A673 (cell line): ENCODE data around the gene RBM20. TPM values are rescaled to one million over a fixed set of nuclear protein-coding genes. Genes with fewer than 3 reads are reported as not detected.
A peak's percentile ranks its signal among the peaks of the same experiment; 100 is the strongest.

ENCODE experiments used
- BruUV-seq: library from RNA; stranded (reverse); fragments of 400-500 nt; replicated peaks from 2 replicates; lab custom pipeline; 2021; lab: Mats Ljungman, UMichigan
- CTCF ChIA-PET: fragments of 300-600 bp; sonication (Branson Sonifier 250); formaldehyde crosslinking; loops from one replicate; lab custom pipeline; 2022; ENCODE audit warnings: antibody characterized with exemption; lab: Charles Lee
- POLR2A ChIA-PET: fragments of 300-600 bp; sonication (Branson Sonifier 250); formaldehyde crosslinking; loops from one replicate; lab custom pipeline; 2022; ENCODE audit warnings: antibody characterized with exemption; ENCODE audit not compliant: low non-redundant PET; lab: Charles Lee
- DNase-seq: peaks from one replicate; pipeline ENCODE4 v3.0.0-alpha.2; 2015; ENCODE audit warnings: low spot score
- H3K27ac ChIP-seq: fragments of 200-600 bp; sonication (generic); 2 replicates; pipeline ENCODE4 v1.5.1; 2016; ENCODE audit warnings: mixed run types, low read depth, mild to moderate bottlenecking, mixed read lengths, antibody characterized with exemption, low read length; ENCODE audit not compliant: poor library complexity, severe bottlenecking
- H3K27me3 ChIP-seq: fragments of 200-600 bp; sonication (generic); replicated peaks from 2 replicates; pipeline ENCODE4 v1.6.1; 2017; ENCODE audit warnings: mixed run types, low read depth, mild to moderate bottlenecking, mixed read lengths, antibody characterized with exemption, low read length; ENCODE audit not compliant: insufficient read depth, poor library complexity
- H3K36me3 ChIP-seq: fragments of 200-600 bp; sonication (generic); 2 replicates; pipeline ENCODE4 v1.6.1; 2016; ENCODE audit warnings: mixed run types, mild to moderate bottlenecking, mixed read lengths, antibody characterized with exemption, low read length; ENCODE audit not compliant: insufficient read depth, poor library complexity, severe bottlenecking
- H3K4me1 ChIP-seq: fragments of 200-600 bp; sonication (generic); 2 replicates; pipeline ENCODE4 v1.6.1; 2017; ENCODE audit warnings: mixed run types, mild to moderate bottlenecking, mixed read lengths, antibody characterized with exemption, low read length; ENCODE audit not compliant: insufficient read depth, poor library complexity, severe bottlenecking
- H3K4me3 ChIP-seq: fragments of 200-600 bp; sonication (generic); 2 replicates; pipeline ENCODE4 v1.5.1; 2016; ENCODE audit warnings: low read depth, mixed run types, mild to moderate bottlenecking, mixed read lengths, low read length; ENCODE audit not compliant: poor library complexity, severe bottlenecking
- H3K9me3 ChIP-seq: fragments of 200-600 bp; sonication (generic); 2 replicates; pipeline ENCODE4 v1.6.1; 2016; ENCODE audit warnings: mixed run types, low read depth, mild to moderate bottlenecking, mixed read lengths, antibody characterized with exemption, low read length; ENCODE audit not compliant: poor library complexity, severe bottlenecking
- CTCF ChIP-seq: fragments of 300-800, 200-600 bp; sonication (generic); conservative IDR thresholded peaks from 2 replicates; pipeline ENCODE4 v1.5.1; 2017; ENCODE audit warnings: low read depth, mild to moderate bottlenecking, antibody characterized with exemption, low read length, moderate library complexity, mixed read lengths
- EZH2 ChIP-seq: fragments of 200-600 bp; sonication (generic); IDR thresholded peaks from 2 replicates; pipeline ENCODE4 v1.6.1; 2017; ENCODE audit warnings: borderline replicate concordance, low read depth, mild to moderate bottlenecking, mixed read lengths, antibody characterized with exemption, low read length; ENCODE audit not compliant: poor library complexity, severe bottlenecking
- intact Hi-C: fragments of 100-400 bp; cut with micrococcal nuclease; formaldehyde crosslinking; loops from one replicate; pipeline ENCODE4 v1.10.0; 2022; ENCODE audit not compliant: unreplicated experiment
- total RNA-seq: library from RNA; stranded (reverse); gene quantifications from 2 replicates; pipeline ENCODE4 v1.2.3, GENCODE V29; 2021

Gene RBM20
- total RNA-seq, 1 experiment from 2014 or later, result 1.3 TPM

- ChIA-PET POLR2A (interaction anchor here (0.6 kb wide), 1 partner anchor 14 kb away, joined by 3 read pairs; no protein-coding TSS in a partner anchor), CTCF (no interaction called here)
- intact Hi-C loops, result no loop called here
- Histone ChIP-seq H3K4me3 (no peak overlapping the region), H3K4me1 (peaks cover 16% of the 10 kb centered on the region), H3K9me3 (no peaks in the 10 kb centered on the region), H3K36me3 (no peaks in the 10 kb centered on the region), H3K27me3 (no peaks in the 10 kb centered on the region), H3K27ac (no peak overlapping the region)
- BruUV-seq, result no TSS peak
- DNase-seq, result no peak
- TF ChIP-seq EZH2, result no peak
- no peak for TF ChIP-seq CTCF
Observed at GRCh38 chr10:110867807-110868465, 223.8 kb downstream of the RBM20 start.

GRCh38 chr10:110868981-110869380 lies 224.8 kb downstream of the RBM20 start:
- CTCF ChIA-PET, result no interaction called here
- DNase-seq, result no peak
- BruUV-seq, result no TSS peak
- TF ChIP-seq EZH2 (no peak), CTCF (no peak)
- POLR2A ChIA-PET, result no interaction called here
- intact Hi-C loops, result no loop called here
- Histone ChIP-seq H3K4me3 (no peak overlapping the region), H3K27me3 (no peaks in the 10 kb centered on the region), H3K4me1 (peaks cover 18% of the 10 kb centered on the region), H3K27ac (no peak overlapping the region), H3K36me3 (no peaks in the 10 kb centered on the region), H3K9me3 (no peaks in the 10 kb centered on the region)

- Histone ChIP-seq H3K27me3 (no peaks in the 10 kb centered on the region), H3K4me1 (peaks cover 6% of the 10 kb centered on the region), H3K9me3 (no peaks in the 10 kb centered on the region), H3K36me3 (no peaks in the 10 kb centered on the region), H3K27ac (peak overlapping the region; percentile 57), H3K4me3 (peak overlapping the region; percentile 87)
- no TSS peak for BruUV-seq
- ChIA-PET CTCF (interaction anchor here (0.6 kb wide), 1 partner anchor 36 kb away, joined by 4 read pairs; no protein-coding TSS in a partner anchor), POLR2A (interaction anchor here (0.6 kb wide), 1 partner anchor 46 kb away, joined by 4 read pairs; no protein-coding TSS in a partner anchor)
- TF ChIP-seq CTCF, result no peak
- no peak for TF ChIP-seq EZH2
- no peak for DNase-seq
- intact Hi-C loops, result loop anchor here (5.0 kb wide), 2 partner anchors 46 to 564 kb away; partner anchors contain the start of genes BBIP1 and SHOC2
Observed at GRCh38 chr10:110870823-110871297, 226.7 kb downstream of the RBM20 start.
